ENCODE results near the gene TFE3.

DNA sequence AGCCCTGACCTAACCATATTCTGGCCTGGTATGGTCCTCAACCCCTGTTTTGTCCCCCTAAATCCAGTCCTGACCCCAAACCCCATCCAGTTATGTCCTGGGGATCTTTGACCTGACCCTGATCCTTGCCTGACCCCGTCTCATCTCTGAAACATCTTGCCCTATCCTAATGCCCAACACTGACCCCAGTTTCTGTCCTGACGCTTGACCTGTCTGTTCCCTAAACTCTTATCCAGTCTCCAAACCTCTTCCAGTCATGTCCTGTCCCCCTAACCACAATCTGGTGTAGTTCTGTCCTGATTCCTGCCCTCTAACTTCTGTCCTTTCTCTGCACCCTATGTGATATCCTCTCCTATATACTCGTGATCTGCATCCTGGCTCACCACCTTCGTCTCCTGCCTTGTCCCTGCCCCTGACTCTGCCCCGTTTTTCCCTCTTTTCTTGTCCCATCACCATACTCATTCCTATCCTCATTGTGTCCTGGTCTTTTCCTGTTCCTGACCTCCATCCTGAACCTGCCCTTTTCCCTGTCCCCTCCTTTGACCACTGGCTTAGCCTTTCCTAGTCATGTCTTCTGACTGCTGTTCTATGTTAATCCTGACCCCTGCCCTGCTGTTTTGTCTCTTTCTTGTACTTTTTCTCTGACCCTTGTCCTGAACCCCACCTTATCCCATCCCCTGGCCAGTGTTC, 11.1 kb upstream of the TFE3 start:
- TF ChIP-seq, protein P1, sequence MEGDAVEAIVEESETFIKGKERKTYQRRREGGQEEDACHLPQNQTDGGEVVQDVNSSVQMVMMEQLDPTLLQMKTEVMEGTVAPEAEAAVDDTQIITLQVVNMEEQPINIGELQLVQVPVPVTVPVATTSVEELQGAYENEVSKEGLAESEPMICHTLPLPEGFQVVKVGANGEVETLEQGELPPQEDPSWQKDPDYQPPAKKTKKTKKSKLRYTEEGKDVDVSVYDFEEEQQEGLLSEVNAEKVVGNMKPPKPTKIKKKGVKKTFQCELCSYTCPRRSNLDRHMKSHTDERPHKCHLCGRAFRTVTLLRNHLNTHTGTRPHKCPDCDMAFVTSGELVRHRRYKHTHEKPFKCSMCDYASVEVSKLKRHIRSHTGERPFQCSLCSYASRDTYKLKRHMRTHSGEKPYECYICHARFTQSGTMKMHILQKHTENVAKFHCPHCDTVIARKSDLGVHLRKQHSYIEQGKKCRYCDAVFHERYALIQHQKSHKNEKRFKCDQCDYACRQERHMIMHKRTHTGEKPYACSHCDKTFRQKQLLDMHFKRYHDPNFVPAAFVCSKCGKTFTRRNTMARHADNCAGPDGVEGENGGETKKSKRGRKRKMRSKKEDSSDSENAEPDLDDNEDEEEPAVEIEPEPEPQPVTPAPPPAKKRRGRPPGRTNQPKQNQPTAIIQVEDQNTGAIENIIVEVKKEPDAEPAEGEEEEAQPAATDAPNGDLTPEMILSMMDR (IDR thresholded peaks at IDR 0.05), result no peak
- TF ChIP-seq POLR2A (IDR thresholded peaks at IDR 0.05), result no peak

Data from Peyer's patch (tissue), 4 donors.